ENCODE measurements around the gene ENO4.

- no peak for TF ChIP-seq IRF1 (CRISPR knock-in tag; IDR thresholded peaks at IDR 0.05)
- no peak for TF ChIP-seq NFE2L1 (CRISPR knock-in tag; IDR thresholded peaks at IDR 0.05)
- no peak for TF ChIP-seq KAT7 (CRISPR knock-in tag; IDR thresholded peaks at IDR 0.05; ENCODE audit: borderline replicate concordance)
- TF ChIP-seq CREB1 (CRISPR knock-in tag; IDR thresholded peaks at IDR 0.05) = no peak
Measured at GRCh38 chr10:116817780-116818343, 31.4 kb upstream of the ENO4 start.

All from WTC11 (cell line).